HG03354 (cell line): ENCODE measurements around the gene ARHGAP42.
A peak's percentile ranks its signal among the peaks of the same experiment; 100 is the strongest.

Experiments used
- ATAC-seq: cut with Tn5 transposase; IDR thresholded peaks from one replicate; pipeline ENCODE4 v1.9.1; 2021; ENCODE audit warnings: mild to moderate bottlenecking; ENCODE audit not compliant: unreplicated experiment, poor library complexity, severe bottlenecking

The ARHGAP42 gene

GRCh38 chr11:100677796-100678195, 9.3 kb upstream of the ARHGAP42 start:
- ATAC-seq, result no peak

- no peak for ATAC-seq
Measured at GRCh38 chr11:100680070-100680469, 7.0 kb upstream of the ARHGAP42 start.

- ATAC-seq, result peak; percentile 99
Measured at GRCh38 chr11:100681064-100681502, 6.0 kb upstream of the ARHGAP42 start.

- ATAC-seq, result no peak
Measured at GRCh38 chr11:100682247-100682969, 4.7 kb upstream of the ARHGAP42 start.

- ATAC-seq, result no peak
Measured at GRCh38 chr11:100683126-100683525, 4.0 kb upstream of the ARHGAP42 start.

GRCh38 chr11:100684101-100685065, 2.7 kb upstream of the ARHGAP42 start:
- ATAC-seq, result peak; percentile 35

- ATAC-seq, result no peak
Measured at GRCh38 chr11:100686476-100687053, 523 bp upstream of the ARHGAP42 start.

GRCh38 chr11:100687630-100688395, 725 bp downstream of the ARHGAP42 start:
- peak; percentile 74 for ATAC-seq

GRCh38 chr11:100689141-100689540, 2.1 kb downstream of the ARHGAP42 start:
- no peak for ATAC-seq

GRCh38 chr11:100691896-100692653, 5.0 kb downstream of the ARHGAP42 start:
- no peak for ATAC-seq

GRCh38 chr11:100695911-100696310, 8.8 kb downstream of the ARHGAP42 start:
- ATAC-seq, result no peak

- no peak for ATAC-seq
Measured at GRCh38 chr11:100703139-100703538, 16.1 kb downstream of the ARHGAP42 start.

GRCh38 chr11:100703801-100704575, 16.9 kb downstream of the ARHGAP42 start:
- ATAC-seq, result no peak

GRCh38 chr11:100705447-100705846, 18.4 kb downstream of the ARHGAP42 start:
- ATAC-seq, result no peak

GRCh38 chr11:100706179-100706578, 19.1 kb downstream of the ARHGAP42 start:
- peak; percentile 74 for ATAC-seq

GRCh38 chr11:100709233-100709957, 22.3 kb downstream of the ARHGAP42 start:
- ATAC-seq, result no peak

GRCh38 chr11:100711984-100712383, 24.9 kb downstream of the ARHGAP42 start:
- no peak for ATAC-seq

- ATAC-seq, result no peak
Measured at GRCh38 chr11:100712583-100712982, 25.5 kb downstream of the ARHGAP42 start.
